Activated CD8-positive, alpha-beta memory T cell treated with anti-CD3 and anti-CD28 coated beads, Interleukin-2, amount 10 ng/mL, durations not matched to agents 7 days and 5 days (primary cell): ENCODE data around the gene METTL14. TPM values are rescaled to one million over a fixed set of nuclear protein-coding genes. Genes with fewer than 3 reads are reported as not detected.

Experiments
- ATAC-seq: fragments of 150-1000 bp; cut with Tn5 transposase; one replicate; pipeline ENCODE4 v1.10.0; 2021; ENCODE audit warnings: moderate library complexity
- CTCF ChIA-PET: fragments of 350-600 bp; sonication (Branson Sonifier 250); formaldehyde crosslinking; loops from one replicate; lab custom pipeline; 2021; ENCODE audit warnings: antibody characterized with exemption; lab: Charles Lee
- DNase-seq: peaks from one replicate; pipeline ENCODE4 v3.0.0-alpha.2; 2020
- H3K27ac Mint-ChIP-seq: one replicate; pipeline ENCODE4 v1.8.0; 2021; ENCODE audit warnings: mild to moderate bottlenecking, mixed read lengths
- H3K27me3 Mint-ChIP-seq: one replicate; pipeline ENCODE4 v1.8.0; 2021; ENCODE audit warnings: mixed read lengths
- H3K36me3 Mint-ChIP-seq: one replicate; pipeline ENCODE4 v1.8.0; 2021; ENCODE audit warnings: mild to moderate bottlenecking, mixed read lengths
- H3K4me1 Mint-ChIP-seq: one replicate; pipeline ENCODE4 v1.8.0; 2021; ENCODE audit warnings: mixed read lengths
- H3K4me3 Mint-ChIP-seq: one replicate; pipeline ENCODE4 v1.8.0; 2021; ENCODE audit warnings: mild to moderate bottlenecking, moderate library complexity, mixed read lengths
- H3K9me3 Mint-ChIP-seq: one replicate; pipeline ENCODE4 v1.8.0; 2022; ENCODE audit warnings: low read depth, mixed read lengths
- total RNA-seq, 2 experiments: library from RNA; stranded (reverse); gene quantifications; one replicate each; pipeline ENCODE4 v1.2.3, GENCODE V29; 2021

METTL14 gene
- total RNA-seq, 2 experiments from 2014 or later = 47.8 to 51.6 TPM

DNA sequence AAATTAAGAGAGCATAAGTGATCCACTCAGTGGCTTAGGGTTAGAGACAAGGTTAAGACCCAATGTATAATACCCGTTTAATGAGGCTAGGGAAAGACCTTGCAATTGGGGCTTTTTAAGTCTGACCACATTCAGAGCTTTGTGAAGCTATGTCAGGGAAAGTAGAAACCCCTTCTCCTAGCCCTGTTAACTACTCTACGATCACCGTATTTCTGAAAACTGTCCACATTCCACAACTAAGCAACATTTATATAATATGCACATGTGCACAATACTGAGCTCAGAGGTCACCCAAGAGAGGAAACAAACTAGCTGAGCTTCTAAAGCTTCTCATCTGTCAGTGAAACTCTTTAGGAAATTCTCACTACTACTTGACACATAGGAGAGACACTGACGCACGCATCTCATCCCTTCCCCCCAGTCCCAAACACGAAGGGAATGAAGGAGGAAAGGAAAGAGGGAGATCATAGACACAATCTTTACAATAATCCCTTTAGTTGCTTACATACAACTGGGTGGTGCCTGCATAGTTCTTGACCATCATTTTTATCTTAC, 56.2 kb downstream of the METTL14 start:
- DNase-seq (no peak), ATAC-seq (no peak)
- Mint-ChIP-seq H3K9me3 (no peaks in the 10 kb centered on the region), H3K4me3 (no peak overlapping the region), H3K4me1 (no peaks in the 10 kb centered on the region), H3K27ac (no peak overlapping the region), H3K36me3 (peaks cover 27% of the 10 kb centered on the region), H3K27me3 (no peaks in the 10 kb centered on the region)
- CTCF ChIA-PET = interaction anchor here (0.7 to 1.2 kb wide), 3 partner anchors 10 to 151 kb away, joined by 3 to 5 read pairs (median 5); no protein-coding TSS in a partner anchor

GRCh38 chr4:118742050-118742449, 56.9 kb downstream of the METTL14 start:
- H3K4me1 Mint-ChIP-seq = no peaks in the 10 kb centered on the region
- no peak for DNase-seq
- H3K4me3 Mint-ChIP-seq = no peak overlapping the region
- CTCF ChIA-PET = interaction anchor here (0.7 to 1.2 kb wide), 5 partner anchors 9 to 149 kb away, joined by 3 to 5 read pairs (median 3); no protein-coding TSS in a partner anchor
- no peak overlapping the region for H3K27ac Mint-ChIP-seq
- ATAC-seq = no peak
- H3K27me3 Mint-ChIP-seq = no peaks in the 10 kb centered on the region
- peaks cover 26% of the 10 kb centered on the region for H3K36me3 Mint-ChIP-seq
- no peaks in the 10 kb centered on the region for H3K9me3 Mint-ChIP-seq

DNA sequence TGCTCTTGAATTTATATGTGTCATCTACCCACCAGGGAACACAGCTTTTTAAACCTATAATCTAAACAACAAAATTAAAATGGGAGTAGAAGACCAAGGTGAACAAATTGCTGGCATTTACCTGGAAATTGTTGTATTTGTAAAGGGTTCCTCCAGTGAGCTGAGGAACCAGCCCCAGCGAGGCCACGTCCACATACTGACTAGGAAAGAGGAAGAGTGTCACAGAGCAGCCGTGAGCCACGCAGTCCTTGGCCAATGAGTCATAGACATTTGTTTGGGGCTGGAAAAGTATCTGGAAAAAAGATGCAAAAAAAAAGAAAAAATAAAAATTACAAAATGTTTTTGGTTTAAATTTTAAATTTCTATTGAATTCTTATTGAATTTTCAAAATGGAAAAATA, 58.7 kb downstream of the METTL14 start:
- CTCF ChIA-PET = interaction anchor here (0.7 to 1.0 kb wide), 2 partner anchors 28 to 197 kb away, joined by 3 read pairs; no protein-coding TSS in a partner anchor
- Mint-ChIP-seq H3K4me3 (no peak overlapping the region), H3K9me3 (no peaks in the 10 kb centered on the region), H3K36me3 (peaks cover 24% of the 10 kb centered on the region), H3K27ac (no peak overlapping the region), H3K27me3 (no peaks in the 10 kb centered on the region), H3K4me1 (no peaks in the 10 kb centered on the region)
- DNase-seq = no peak
- no peak for ATAC-seq

GRCh38 chr4:118745357-118745756, 60.2 kb downstream of the METTL14 start:
- no peak overlapping the region for H3K27ac Mint-ChIP-seq
- H3K27me3 Mint-ChIP-seq = no peaks in the 10 kb centered on the region
- peaks cover 18% of the 10 kb centered on the region for H3K36me3 Mint-ChIP-seq
- DNase-seq (no peak), ATAC-seq (no peak)
- H3K9me3 Mint-ChIP-seq = no peaks in the 10 kb centered on the region
- CTCF ChIA-PET = no interaction called here
- no peaks in the 10 kb centered on the region for H3K4me1 Mint-ChIP-seq
- no peak overlapping the region for H3K4me3 Mint-ChIP-seq

DNA sequence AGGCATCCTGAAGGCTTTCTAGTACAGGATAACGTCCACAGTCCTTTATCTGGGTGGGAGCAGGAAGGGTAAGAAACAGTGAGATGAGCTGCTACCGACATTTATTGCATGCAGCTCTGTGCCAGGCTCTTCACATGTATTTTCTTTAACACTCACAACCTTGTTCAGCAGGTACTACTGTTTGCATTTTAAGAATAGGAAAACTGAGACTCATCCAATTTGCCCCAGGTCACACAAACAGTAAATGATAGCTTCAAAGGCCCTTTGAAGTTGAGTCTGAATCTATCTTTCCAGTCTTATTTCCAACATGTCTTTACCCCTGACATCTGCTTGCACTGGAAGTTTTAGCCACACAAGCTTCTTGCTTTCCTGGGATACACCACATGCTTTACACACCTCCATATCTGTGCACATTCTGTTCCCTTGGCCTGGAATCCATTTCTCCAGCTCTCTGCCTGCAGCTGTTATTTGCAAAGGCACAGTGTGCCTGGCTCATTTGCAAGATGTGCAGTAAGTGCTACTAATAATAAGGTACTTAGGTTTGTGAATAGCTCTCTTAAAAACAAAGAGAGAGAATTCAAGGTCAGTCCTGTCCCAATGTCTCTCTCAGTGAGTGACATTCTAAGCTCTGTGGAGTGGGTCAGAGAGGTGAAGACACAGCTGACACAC, 61.2 kb downstream of the METTL14 start:
- CTCF ChIA-PET = interaction anchor here (1.0 to 1.4 kb wide), 3 partner anchors 9 to 144 kb away, joined by 3 to 4 read pairs (median 3); no protein-coding TSS in a partner anchor
- ATAC-seq (no peak), DNase-seq (no peak)
- Mint-ChIP-seq H3K36me3 (peaks cover 15% of the 10 kb centered on the region), H3K4me1 (no peaks in the 10 kb centered on the region), H3K4me3 (no peak overlapping the region), H3K27me3 (no peaks in the 10 kb centered on the region), H3K9me3 (no peaks in the 10 kb centered on the region), H3K27ac (no peak overlapping the region)

- ATAC-seq = no peak
- Mint-ChIP-seq H3K27ac (no peak overlapping the region), H3K4me1 (no peaks in the 10 kb centered on the region), H3K27me3 (no peaks in the 10 kb centered on the region), H3K4me3 (no peak overlapping the region), H3K9me3 (no peaks in the 10 kb centered on the region), H3K36me3 (peaks cover 14% of the 10 kb centered on the region)
- CTCF ChIA-PET = interaction anchor here (0.8 to 1.3 kb wide), 2 partner anchors 139 to 212 kb away, joined by 3 read pairs; partner anchors contain the start of gene SYNPO2
- no peak for DNase-seq
Measured at GRCh38 chr4:118749347-118749988, 64.3 kb downstream of the METTL14 start.

DNA sequence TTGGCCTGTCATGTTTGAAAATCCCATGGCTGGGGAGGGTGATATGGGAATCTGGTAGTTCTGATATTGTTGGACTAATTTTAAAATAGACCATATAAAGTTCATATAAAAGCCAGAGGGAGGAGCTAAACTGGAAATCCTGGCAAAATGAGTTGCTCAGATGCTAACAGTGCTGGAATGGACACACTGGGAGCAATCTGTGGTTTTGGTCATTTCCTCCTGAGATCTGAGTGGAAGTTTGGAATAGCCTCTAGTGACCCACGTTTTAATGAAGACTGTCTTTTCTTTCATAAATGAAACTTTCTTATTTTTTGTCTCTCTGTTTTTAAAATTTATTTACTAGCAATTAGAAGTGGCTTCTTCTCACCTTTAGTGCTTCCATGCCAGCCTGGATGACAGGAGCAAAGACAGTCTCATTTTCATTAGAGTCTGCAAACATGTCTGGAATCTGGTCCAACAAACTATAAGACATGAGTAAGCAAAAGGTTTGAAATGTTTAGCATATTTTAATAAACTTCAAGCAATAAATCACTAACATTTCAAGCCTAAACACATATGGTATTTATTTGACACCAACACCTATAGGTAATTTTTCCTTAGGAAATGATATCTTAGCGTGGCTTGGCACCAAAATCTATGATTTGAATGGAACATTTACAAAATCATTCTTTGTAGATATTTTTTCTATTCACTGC, 66.6 kb downstream of the METTL14 start:
- Mint-ChIP-seq H3K9me3 (no peaks in the 10 kb centered on the region), H3K27me3 (no peaks in the 10 kb centered on the region)
- CTCF ChIA-PET = interaction anchor here (1.9 kb wide), 1 partner anchor 10 kb away, joined by 5 read pairs; no protein-coding TSS in a partner anchor

DNA sequence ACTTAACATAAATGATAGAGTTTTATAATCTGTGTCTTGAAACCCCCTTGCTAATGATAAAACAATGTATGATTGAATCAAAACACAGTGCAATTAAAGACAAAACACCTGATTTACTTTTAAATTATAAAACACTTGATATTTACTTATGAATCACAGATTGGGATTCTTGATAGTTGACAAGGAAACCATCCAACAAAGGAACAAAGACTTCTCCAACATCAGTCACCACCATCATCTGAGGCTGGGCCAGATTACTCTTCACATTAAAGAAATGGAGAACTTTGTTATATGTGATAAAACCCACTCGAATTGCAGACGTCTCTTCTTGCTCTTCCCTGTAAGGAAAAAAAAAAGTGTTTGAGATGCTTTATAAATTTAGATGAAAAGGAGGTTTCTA, 67.4 kb downstream of the METTL14 start:
- no peaks in the 10 kb centered on the region for H3K4me1 Mint-ChIP-seq
- H3K27ac Mint-ChIP-seq = no peak overlapping the region
- DNase-seq (no peak), ATAC-seq (no peak)
- CTCF ChIA-PET = no interaction called here
- H3K27me3 Mint-ChIP-seq = no peaks in the 10 kb centered on the region
- H3K9me3 Mint-ChIP-seq = no peaks in the 10 kb centered on the region
- no peak overlapping the region for H3K4me3 Mint-ChIP-seq
- peaks cover 14% of the 10 kb centered on the region for H3K36me3 Mint-ChIP-seq

More for the DNA sequence above, 66.6 kb downstream of the METTL14 start:
- no peak for ATAC-seq
- peaks cover 15% of the 10 kb centered on the region for H3K36me3 Mint-ChIP-seq
- no peak overlapping the region for H3K27ac Mint-ChIP-seq
- H3K4me1 Mint-ChIP-seq = no peaks in the 10 kb centered on the region
- H3K4me3 Mint-ChIP-seq = no peak overlapping the region
- no peak for DNase-seq

DNA sequence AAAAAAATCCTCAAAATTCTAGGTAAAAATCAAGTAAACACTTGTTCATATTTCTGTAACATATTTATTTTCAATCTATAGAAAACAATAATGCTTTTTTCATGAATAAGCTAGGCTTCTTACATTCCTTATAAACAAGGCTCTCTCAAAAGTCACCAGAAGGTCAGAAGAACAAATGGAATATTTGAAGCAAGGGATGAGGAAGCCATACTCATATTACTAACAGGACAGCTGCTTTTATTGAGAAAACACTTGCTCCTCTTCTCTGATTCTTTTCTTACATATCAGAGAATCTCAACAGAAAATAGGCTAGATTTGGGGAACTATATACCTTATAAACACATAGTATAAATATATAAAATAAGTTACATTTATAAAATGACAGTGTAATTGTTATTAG, 67.9 kb downstream of the METTL14 start:
- no peaks in the 10 kb centered on the region for H3K9me3 Mint-ChIP-seq
- no peak overlapping the region for H3K4me3 Mint-ChIP-seq
- H3K36me3 Mint-ChIP-seq = peaks cover 13% of the 10 kb centered on the region
- CTCF ChIA-PET = interaction anchor here (1.2 kb wide), 1 partner anchor 11 kb away, joined by 4 read pairs; no protein-coding TSS in a partner anchor
- no peaks in the 10 kb centered on the region for H3K27me3 Mint-ChIP-seq
- no peaks in the 10 kb centered on the region for H3K4me1 Mint-ChIP-seq
- ATAC-seq (no peak), DNase-seq (no peak)
- no peak overlapping the region for H3K27ac Mint-ChIP-seq

GRCh38 chr4:118753685-118754084, 68.5 kb downstream of the METTL14 start:
- Mint-ChIP-seq H3K4me3 (no peak overlapping the region), H3K36me3 (peaks cover 13% of the 10 kb centered on the region), H3K27ac (no peak overlapping the region), H3K27me3 (no peaks in the 10 kb centered on the region), H3K4me1 (no peaks in the 10 kb centered on the region), H3K9me3 (no peaks in the 10 kb centered on the region)
- DNase-seq (no peak), ATAC-seq (no peak)
- CTCF ChIA-PET = interaction anchor here (1.2 kb wide), 1 partner anchor 11 kb away, joined by 4 read pairs; no protein-coding TSS in a partner anchor

GRCh38 chr4:118754890-118755289, 69.7 kb downstream of the METTL14 start:
- peaks cover 18% of the 10 kb centered on the region for H3K36me3 Mint-ChIP-seq
- no peaks in the 10 kb centered on the region for H3K27me3 Mint-ChIP-seq
- no peak overlapping the region for H3K27ac Mint-ChIP-seq
- peaks cover 1% of the 10 kb centered on the region for H3K4me1 Mint-ChIP-seq
- CTCF ChIA-PET = no interaction called here
- no peak for DNase-seq
- H3K4me3 Mint-ChIP-seq = no peak overlapping the region
- ATAC-seq = no peak
- H3K9me3 Mint-ChIP-seq = no peaks in the 10 kb centered on the region

DNA sequence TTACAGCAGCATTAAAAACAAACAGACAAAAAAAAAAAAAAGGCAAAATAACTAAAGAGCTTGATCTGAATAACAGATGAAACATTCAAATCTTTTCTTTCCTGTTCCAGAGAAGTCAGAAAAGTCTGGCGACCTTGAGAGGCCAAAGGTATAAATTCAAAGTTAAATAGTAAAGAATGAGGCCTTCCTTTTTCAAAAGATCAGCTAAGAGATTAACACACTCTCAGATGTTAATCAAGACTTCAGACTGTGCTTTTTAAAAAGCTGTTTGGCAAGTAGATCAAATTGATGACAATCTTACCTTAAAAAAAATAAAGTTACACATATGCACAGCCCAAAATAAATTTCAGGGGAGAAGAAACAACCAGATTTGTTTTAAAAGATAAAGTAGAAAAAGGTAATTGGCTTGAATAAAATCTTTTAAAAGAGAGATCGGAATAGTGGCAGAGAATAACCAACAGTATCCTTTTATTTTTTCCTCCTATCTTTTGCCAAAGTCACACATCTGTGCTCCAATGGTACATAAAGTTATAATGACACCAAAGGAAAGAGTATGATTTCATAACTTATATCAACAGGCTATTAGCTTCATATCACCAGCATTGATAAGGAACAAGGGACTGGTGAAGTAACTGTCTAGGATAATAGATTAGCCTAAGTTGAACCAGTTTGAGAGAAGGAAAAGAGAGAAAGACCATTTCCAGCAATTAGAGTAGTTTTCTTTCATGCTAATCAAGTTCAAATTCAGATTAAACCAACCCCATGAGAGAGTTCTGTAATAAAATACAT, 70.4 kb downstream of the METTL14 start:
- Mint-ChIP-seq H3K9me3 (no peaks in the 10 kb centered on the region), H3K27me3 (no peaks in the 10 kb centered on the region), H3K4me3 (no peak overlapping the region), H3K36me3 (peaks cover 22% of the 10 kb centered on the region), H3K4me1 (peaks cover 3% of the 10 kb centered on the region), H3K27ac (no peak overlapping the region)
- CTCF ChIA-PET = no interaction called here
- ATAC-seq (no peak), DNase-seq (no peak)
